BJ (cell line): Measurements from ENCODE around the gene RGCC. TPM values are rescaled to one million over a fixed set of nuclear protein-coding genes. Genes with fewer than 3 reads are reported as not detected.
"Not testable (repeated sequence)": the region's sequence is repeated elsewhere in the genome, so short reads cannot be mapped to it uniquely, and the experiment has no call there.

Experiments
- CTCF ChIA-PET: fragments of 350-600 bp; formaldehyde crosslinking; extraction: SDS; loops from one replicate; lab custom pipeline; 2021; ENCODE audit warnings: antibody characterized with exemption, inconsistent platforms; lab: Yijun Ruan, JAX
- POLR2A ChIA-PET: fragments of 300-600 bp; sonication (Branson Sonifier 250); formaldehyde crosslinking; extraction: SDS; loops from one replicate; lab custom pipeline; 2021; ENCODE audit warnings: antibody characterized with exemption; lab: Charles Lee
- DNase-seq: peaks from one replicate; pipeline ENCODE4 v3.0.0-alpha.2; 2011; ENCODE audit warnings: low read depth
- H3K27me3 ChIP-seq: 2 replicates; pipeline ENCODE4 v1.6.0; 2011; ENCODE audit warnings: low read length; ENCODE audit not compliant: control insufficient read depth, insufficient read depth
- H3K36me3 ChIP-seq: 2 replicates; pipeline ENCODE4 v1.5.1; 2011; ENCODE audit warnings: low read length; ENCODE audit not compliant: control insufficient read depth, insufficient read depth
- H3K4me3 ChIP-seq: 2 replicates; pipeline ENCODE4 v1.5.1; 2011; ENCODE audit warnings: low read depth, mild to moderate bottlenecking, control low read depth, low read length
- CTCF ChIP-seq: IDR thresholded peaks from 2 replicates; pipeline ENCODE4 v1.5.1; 2011; ENCODE audit warnings: low read depth, mild to moderate bottlenecking, control low read depth, inconsistent platforms, low read length, moderate library complexity; ENCODE audit not compliant: insufficient read depth
- polyA plus RNA-seq: library from polyadenylated mRNA; depleted of rRNA; stranded (reverse); fragments of >200 nt; gene quantifications from 2 replicates; pipeline ENCODE4 v1.2.3, GENCODE V29; 2011

RGCC gene
- polyA plus RNA-seq, 1 experiment: 5.7 TPM

GRCh38 chr13:41502031-41502430 lies 44.7 kb downstream of the RGCC start:
- no peak for TF ChIP-seq CTCF
- DNase-seq: no peak
- H3K36me3 ChIP-seq: no peaks in the 10 kb centered on the region
- ChIA-PET CTCF (interaction anchor here (1.3 kb wide), 1 partner anchor 83 kb away, joined by 3 read pairs; no protein-coding TSS in a partner anchor), POLR2A (no interaction called here)
- 0 out of 2 replicates have a peak, but pooled peaks cover 3% of the 10 kb centered on the region for H3K27me3 ChIP-seq
- H3K4me3 ChIP-seq: no peak overlapping the region

- no peak for TF ChIP-seq CTCF
- H3K4me3 ChIP-seq: no peak overlapping the region
- POLR2A ChIA-PET: no interaction called here
- DNase-seq: no peak
- 0 out of 2 replicates have a peak, but pooled peaks cover 3% of the 10 kb centered on the region for H3K27me3 ChIP-seq
- no peaks in the 10 kb centered on the region for H3K36me3 ChIP-seq
- CTCF ChIA-PET: interaction anchor here (1.3 kb wide), 1 partner anchor 84 kb away, joined by 3 read pairs; no protein-coding TSS in a partner anchor
These were observed 45.3 kb downstream of the RGCC start for GRCh38 chr13:41502673-41503072.

- DNase-seq: no peak
- POLR2A ChIA-PET: no interaction called here
- Histone ChIP-seq H3K4me3 (no peak overlapping the region), H3K27me3 (0 out of 2 replicates have a peak, but pooled peaks cover 3% of the 10 kb centered on the region), H3K36me3 (no peaks in the 10 kb centered on the region)
- CTCF ChIA-PET: no interaction called here
- no peak for TF ChIP-seq CTCF
These were observed 46.0 kb downstream of the RGCC start for GRCh38 chr13:41503356-41503755.

GRCh38 chr13:41504657-41505056 lies 47.3 kb downstream of the RGCC start:
- H3K36me3 ChIP-seq, POLR2A ChIA-PET, H3K4me3 ChIP-seq, CTCF ChIA-PET, DNase-seq, H3K27me3 ChIP-seq: not testable (repeated sequence)

GRCh38 chr13:41505209-41505835 lies 48.0 kb downstream of the RGCC start:
- POLR2A ChIA-PET: no interaction called here
- peaks cover 1% of the 10 kb centered on the region; the same call in 1 of the 2 replicates for H3K27me3 ChIP-seq
- peak; percentile 90 for DNase-seq
- CTCF ChIA-PET: no interaction called here
- no peak overlapping the region for H3K4me3 ChIP-seq
- TF ChIP-seq CTCF: no peak
- H3K36me3 ChIP-seq: no peaks in the 10 kb centered on the region
